ENCODE measurements around the gene EPHB1.
"Not testable (repeated sequence)": the region's sequence is repeated elsewhere in the genome, so short reads cannot be mapped to it uniquely, and the experiment has no call there.

EPHB1 gene

GRCh38 chr3:135007607-135008006 lies 212.5 kb downstream of the EPHB1 start:
- CTCF ChIA-PET: no interaction called here

GRCh38 chr3:135008326-135008725 lies 213.3 kb downstream of the EPHB1 start:
- H3K36me3 Mint-ChIP-seq: no peaks in the 10 kb centered on the region
- CTCF ChIA-PET: no interaction called here
- no peak for DNase-seq
- H3K27ac Mint-ChIP-seq: no peak overlapping the region
- H3K27me3 Mint-ChIP-seq: peaks cover 4% of the 10 kb centered on the region
- H3K4me1 Mint-ChIP-seq: no peaks in the 10 kb centered on the region
- no peak overlapping the region for H3K4me3 Mint-ChIP-seq
- H3K9me3 Mint-ChIP-seq: peaks cover 3% of the 10 kb centered on the region

More at GRCh38 chr3:135007607-135008006, 212.5 kb downstream of the EPHB1 start:
- no peak overlapping the region for H3K4me3 Mint-ChIP-seq
- no peaks in the 10 kb centered on the region for H3K4me1 Mint-ChIP-seq
- no peak for DNase-seq
- no peaks in the 10 kb centered on the region for H3K36me3 Mint-ChIP-seq
- no peak overlapping the region for H3K27ac Mint-ChIP-seq
- H3K27me3 Mint-ChIP-seq: peaks cover 4% of the 10 kb centered on the region
- H3K9me3 Mint-ChIP-seq: peaks cover 3% of the 10 kb centered on the region

GRCh38 chr3:135009014-135009413 lies 214.0 kb downstream of the EPHB1 start:
- H3K9me3 Mint-ChIP-seq: peaks cover 3% of the 10 kb centered on the region
- no peaks in the 10 kb centered on the region for H3K4me1 Mint-ChIP-seq
- no peak for DNase-seq
- H3K27ac Mint-ChIP-seq: no peak overlapping the region
- CTCF ChIA-PET: no interaction called here
- no peak overlapping the region for H3K4me3 Mint-ChIP-seq
- no peaks in the 10 kb centered on the region for H3K36me3 Mint-ChIP-seq
- H3K27me3 Mint-ChIP-seq: peaks cover 4% of the 10 kb centered on the region

GRCh38 chr3:135012101-135012500 lies 217.0 kb downstream of the EPHB1 start:
- H3K27ac Mint-ChIP-seq: no peak overlapping the region
- peaks cover 4% of the 10 kb centered on the region for H3K27me3 Mint-ChIP-seq
- no peak overlapping the region for H3K4me3 Mint-ChIP-seq
- no peaks in the 10 kb centered on the region for H3K36me3 Mint-ChIP-seq
- DNase-seq: no peak
- H3K4me1 Mint-ChIP-seq: no peaks in the 10 kb centered on the region
- CTCF ChIA-PET: no interaction called here
- H3K9me3 Mint-ChIP-seq: no peaks in the 10 kb centered on the region

DNA sequence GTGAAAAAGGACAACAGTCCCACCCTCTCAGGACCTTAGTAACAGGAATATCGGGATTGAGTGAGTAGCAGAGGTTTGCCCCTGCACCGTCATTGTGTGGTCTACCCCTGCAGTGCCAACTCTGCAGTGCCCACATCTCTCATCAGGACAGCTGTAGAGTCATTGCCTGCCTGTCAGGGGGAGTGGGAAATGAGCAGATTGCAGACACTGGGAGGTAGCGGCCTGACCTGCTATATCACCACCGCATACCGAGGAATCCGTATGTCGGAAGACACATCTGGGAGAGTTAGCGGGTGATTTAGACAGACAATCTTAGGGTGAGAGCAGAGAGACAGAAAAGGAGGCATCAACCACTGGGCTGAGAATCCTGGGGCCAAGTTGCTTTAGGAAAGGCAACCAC lies 218.1 kb downstream of the EPHB1 start:
- Mint-ChIP-seq H3K36me3 (no peaks in the 10 kb centered on the region), H3K4me3 (no peak overlapping the region), H3K27me3 (peaks cover 4% of the 10 kb centered on the region), H3K4me1 (no peaks in the 10 kb centered on the region), H3K9me3 (no peaks in the 10 kb centered on the region), H3K27ac (no peak overlapping the region)
- CTCF ChIA-PET: no interaction called here
- DNase-seq: no peak

DNA sequence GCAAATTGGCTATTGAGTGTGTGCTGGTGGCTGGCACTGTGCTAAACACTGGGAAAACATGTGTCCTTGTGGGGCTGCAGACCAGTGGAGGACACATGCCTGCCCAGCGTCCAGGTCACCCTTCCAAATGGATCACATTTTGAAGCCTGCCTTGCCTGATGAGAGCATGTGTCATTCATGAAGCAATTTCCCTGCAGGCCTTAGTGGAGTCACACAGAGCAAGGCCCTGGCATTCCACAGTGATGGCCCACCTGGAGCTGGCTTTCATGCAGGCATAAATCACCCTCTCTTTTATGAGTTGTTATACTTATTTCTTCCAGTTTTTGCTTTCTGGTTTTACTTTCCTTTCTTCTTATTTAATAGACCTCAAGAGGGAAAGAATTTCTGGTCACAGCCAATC lies 219.5 kb downstream of the EPHB1 start:
- no peaks in the 10 kb centered on the region for H3K9me3 Mint-ChIP-seq
- no peak overlapping the region for H3K4me3 Mint-ChIP-seq
- CTCF ChIA-PET: no interaction called here
- no peaks in the 10 kb centered on the region for H3K27me3 Mint-ChIP-seq
- no peak for DNase-seq
- H3K4me1 Mint-ChIP-seq: no peaks in the 10 kb centered on the region
- H3K36me3 Mint-ChIP-seq: no peaks in the 10 kb centered on the region
- no peak overlapping the region for H3K27ac Mint-ChIP-seq

- Mint-ChIP-seq H3K36me3 (no peaks in the 10 kb centered on the region), H3K9me3 (no peaks in the 10 kb centered on the region), H3K4me1 (no peaks in the 10 kb centered on the region), H3K4me3 (no peak overlapping the region), H3K27me3 (no peaks in the 10 kb centered on the region), H3K27ac (no peak overlapping the region)
- no peak for DNase-seq
- CTCF ChIA-PET: no interaction called here
Measured at GRCh38 chr3:135017003-135017893, 222.2 kb downstream of the EPHB1 start.

DNA sequence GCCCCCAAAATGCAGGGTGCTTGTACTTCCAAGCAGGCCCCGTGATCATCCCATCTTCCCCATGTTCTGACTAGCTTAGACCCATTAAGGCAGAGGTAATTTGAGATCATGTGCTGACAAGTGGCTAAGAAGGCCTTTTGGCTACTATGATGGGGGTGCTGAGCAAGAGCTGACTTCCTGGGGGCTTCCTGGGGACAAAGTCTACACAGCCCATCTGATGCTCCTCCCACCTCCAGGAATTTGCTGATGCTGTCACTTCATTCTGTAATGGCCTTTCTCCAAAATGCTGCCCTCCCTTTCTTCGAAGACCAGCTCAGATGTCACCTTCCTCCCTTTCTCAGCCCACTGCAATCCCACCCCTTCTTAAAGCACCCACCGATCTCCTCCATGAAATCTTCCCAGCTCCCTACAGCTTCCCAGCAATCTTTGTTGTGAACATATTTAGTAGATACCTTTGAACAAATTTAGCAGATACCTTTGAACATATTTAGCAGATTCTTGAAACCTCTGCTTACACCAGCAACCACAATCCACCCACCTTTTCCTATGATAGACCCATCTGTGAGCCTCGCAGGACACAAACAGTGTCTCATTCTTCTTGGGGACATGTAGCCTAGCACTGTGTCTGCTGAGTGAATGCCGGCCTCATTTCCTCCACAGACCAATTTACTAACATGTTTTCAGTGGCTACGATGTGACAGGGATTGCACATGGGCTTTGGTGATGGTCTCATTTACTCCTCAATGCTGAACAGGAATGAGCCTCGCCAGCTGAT lies 223.3 kb downstream of the EPHB1 start:
- no peaks in the 10 kb centered on the region for H3K4me1 Mint-ChIP-seq
- H3K9me3 Mint-ChIP-seq: no peaks in the 10 kb centered on the region
- no peak overlapping the region for H3K27ac Mint-ChIP-seq
- H3K36me3 Mint-ChIP-seq: no peaks in the 10 kb centered on the region
- no peaks in the 10 kb centered on the region for H3K27me3 Mint-ChIP-seq
- CTCF ChIA-PET: no interaction called here
- H3K4me3 Mint-ChIP-seq: no peak overlapping the region
- no peak for DNase-seq

- Mint-ChIP-seq H3K27me3 (no peaks in the 10 kb centered on the region), H3K27ac (no peak overlapping the region), H3K9me3 (no peaks in the 10 kb centered on the region), H3K4me3 (no peak overlapping the region), H3K36me3 (no peaks in the 10 kb centered on the region), H3K4me1 (no peaks in the 10 kb centered on the region)
- CTCF ChIA-PET: no interaction called here
- DNase-seq: no peak
Measured at GRCh38 chr3:135020181-135020580, 225.1 kb downstream of the EPHB1 start.

- DNase-seq: no peak
- CTCF ChIA-PET: no interaction called here
- Mint-ChIP-seq H3K36me3 (no peaks in the 10 kb centered on the region), H3K4me3 (no peak overlapping the region), H3K4me1 (no peaks in the 10 kb centered on the region), H3K27me3 (no peaks in the 10 kb centered on the region), H3K9me3 (no peaks in the 10 kb centered on the region), H3K27ac (no peak overlapping the region)
Measured at GRCh38 chr3:135023996-135024658, 229.1 kb downstream of the EPHB1 start.

DNA sequence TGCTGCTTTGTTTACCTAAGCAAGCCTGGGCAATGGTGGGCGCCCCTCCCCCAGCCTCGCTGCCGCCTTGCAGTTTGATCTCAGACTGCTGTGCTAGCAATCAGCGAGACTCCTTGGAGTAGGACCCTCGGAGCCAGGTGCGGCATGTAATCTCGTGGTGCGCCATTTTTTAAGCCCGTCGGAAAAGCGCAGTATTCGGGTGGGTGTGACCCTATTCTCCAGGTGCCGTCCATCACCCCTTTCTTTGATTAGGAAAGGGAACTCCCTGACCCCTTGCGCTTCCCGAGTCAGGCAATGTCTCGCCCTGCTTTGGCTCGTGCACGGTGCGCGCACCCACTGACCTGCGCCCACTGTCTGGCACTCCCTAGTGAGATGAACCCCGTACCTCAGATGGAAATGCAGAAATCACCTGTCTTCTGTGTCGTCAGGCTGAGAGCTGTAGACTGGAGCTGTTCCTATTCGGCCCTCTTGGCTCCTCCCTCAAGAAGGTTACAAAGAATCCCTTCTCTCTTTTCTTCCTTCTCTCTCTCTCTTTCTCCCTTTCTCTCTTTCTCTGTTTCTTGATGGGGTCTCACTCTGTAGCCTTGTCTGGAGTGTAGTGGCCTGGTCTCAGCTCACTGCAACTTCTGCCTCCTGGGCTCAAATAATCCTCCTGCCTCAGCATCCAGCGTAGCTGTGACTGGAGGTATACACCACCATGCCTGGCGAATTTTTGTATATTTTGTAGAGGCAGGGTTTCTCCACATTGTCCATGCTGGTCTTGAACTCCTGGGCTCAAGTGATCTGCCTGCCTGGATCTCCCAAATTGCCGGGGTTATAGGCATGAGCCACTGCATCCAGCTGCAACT lies 235.9 kb downstream of the EPHB1 start:
- H3K27me3 Mint-ChIP-seq: peaks cover 14% of the 10 kb centered on the region
- H3K36me3 Mint-ChIP-seq, H3K9me3 Mint-ChIP-seq, H3K27ac Mint-ChIP-seq, DNase-seq, H3K4me1 Mint-ChIP-seq, CTCF ChIA-PET, H3K4me3 Mint-ChIP-seq: not testable (repeated sequence)

- CTCF ChIA-PET: no interaction called here
- no peaks in the 10 kb centered on the region for H3K36me3 Mint-ChIP-seq
- no peaks in the 10 kb centered on the region for H3K4me1 Mint-ChIP-seq
- no peak overlapping the region for H3K4me3 Mint-ChIP-seq
- no peak for DNase-seq
- peaks cover 14% of the 10 kb centered on the region for H3K27me3 Mint-ChIP-seq
- no peak overlapping the region for H3K27ac Mint-ChIP-seq
- no peaks in the 10 kb centered on the region for H3K9me3 Mint-ChIP-seq
Measured at GRCh38 chr3:135033737-135034136, 238.7 kb downstream of the EPHB1 start.

GRCh38 chr3:135034291-135034768 lies 239.3 kb downstream of the EPHB1 start:
- DNase-seq: no peak
- H3K4me3 Mint-ChIP-seq: no peak overlapping the region
- CTCF ChIA-PET: no interaction called here
- H3K36me3 Mint-ChIP-seq: no peaks in the 10 kb centered on the region
- no peaks in the 10 kb centered on the region for H3K4me1 Mint-ChIP-seq
- H3K27ac Mint-ChIP-seq: no peak overlapping the region
- no peaks in the 10 kb centered on the region for H3K9me3 Mint-ChIP-seq
- H3K27me3 Mint-ChIP-seq: peaks cover 14% of the 10 kb centered on the region

DNA sequence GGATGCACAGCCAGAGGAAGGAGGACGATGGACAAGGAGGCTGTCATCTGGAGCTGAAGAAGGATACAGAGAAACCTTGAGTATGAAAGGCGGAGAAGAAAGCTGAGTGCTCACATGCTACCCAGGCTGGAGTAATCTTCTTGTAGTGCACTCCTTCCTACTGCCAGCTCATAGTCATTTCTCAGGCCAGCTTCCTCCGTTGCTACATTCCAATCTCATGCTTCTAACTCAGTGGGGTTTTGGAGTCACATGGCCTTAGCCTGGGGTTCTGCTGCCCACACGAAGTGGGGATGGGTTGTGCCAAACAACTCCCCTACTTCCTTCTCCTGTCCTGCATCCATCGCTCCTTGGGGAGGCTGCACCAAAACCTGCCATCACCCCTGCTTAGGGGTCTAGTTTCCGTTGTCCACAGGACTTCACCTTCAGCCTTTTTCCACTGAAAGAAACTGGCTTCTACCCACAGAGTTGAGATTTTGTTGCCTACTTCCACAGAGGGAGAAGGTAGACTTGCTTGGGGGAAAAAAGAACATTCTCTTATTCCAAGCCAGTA lies 239.9 kb downstream of the EPHB1 start:
- DNase-seq: no peak
- H3K4me1 Mint-ChIP-seq: no peaks in the 10 kb centered on the region
- no peaks in the 10 kb centered on the region for H3K36me3 Mint-ChIP-seq
- CTCF ChIA-PET: no interaction called here
- H3K9me3 Mint-ChIP-seq: no peaks in the 10 kb centered on the region
- peaks cover 14% of the 10 kb centered on the region for H3K27me3 Mint-ChIP-seq
- H3K4me3 Mint-ChIP-seq: no peak overlapping the region
- H3K27ac Mint-ChIP-seq: no peak overlapping the region
